ENCODE measurements around the gene SYNCRIP. TPM values are rescaled to one million over a fixed set of nuclear protein-coding genes. Genes with fewer than 3 reads are reported as not detected.

Gene SYNCRIP
- total and polyA plus RNA-seq, 2 of the 13 experiments (the other 11 are each of a cell fraction or from before 2014, with no cell fraction given) = 8.1 to 112 TPM

DNA sequence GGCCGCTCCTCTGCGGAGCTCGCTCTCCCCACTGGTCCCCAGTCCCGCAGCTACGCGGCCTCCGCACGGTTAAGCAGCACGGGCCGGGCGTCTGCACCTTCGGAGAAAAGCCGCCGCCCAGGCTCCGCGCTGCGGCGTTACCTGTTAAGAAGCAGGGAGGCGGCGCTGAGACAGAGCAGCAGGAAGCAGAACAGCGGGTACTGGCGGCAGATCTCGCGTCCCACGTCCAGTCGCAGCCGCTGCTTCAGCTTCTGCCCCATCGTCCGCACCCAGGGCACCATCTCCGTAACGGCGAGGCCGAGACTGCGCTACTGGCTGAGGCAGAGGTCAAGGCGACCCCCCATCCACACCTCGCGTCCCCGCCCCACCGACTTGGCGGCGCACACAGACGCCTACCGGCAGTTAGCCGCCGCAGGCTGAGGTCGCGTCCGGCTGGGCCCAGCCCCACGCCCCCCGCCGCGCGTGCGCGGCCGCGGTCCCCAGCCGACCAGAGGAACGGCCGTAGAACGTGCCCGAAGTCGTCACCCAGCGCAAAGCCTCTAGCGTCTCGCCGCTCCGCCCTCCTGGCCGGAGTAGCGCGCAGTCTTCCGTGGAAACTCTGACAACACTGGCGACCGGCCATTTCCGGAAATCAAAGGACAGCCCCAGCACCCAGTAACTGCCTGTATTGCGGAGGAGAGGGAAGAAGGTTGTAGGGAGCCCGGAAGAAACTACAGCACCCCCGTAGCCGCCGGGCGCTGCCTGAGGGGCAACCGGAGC lies 49.1 kb downstream of the SYNCRIP start, which contains the start of gene SNX14 (continued):
- TF ChIP-seq HDAC1 (CRISPR knock-in tag; IDR thresholded peaks at IDR 0.05) (peak; percentile 84), IRX3 (CRISPR knock-in tag; IDR thresholded peaks at IDR 0.05; ENCODE audit: borderline replicate concordance, low read depth) (peak; percentile 37; the same call in 1 of the 2 replicates), PHF5A (CRISPR knock-in tag; IDR thresholded peaks at IDR 0.05; ENCODE audit: low read depth, unreplicated experiment) (no peak), NFKB2 (CRISPR knock-in tag; IDR thresholded peaks at IDR 0.05; ENCODE audit: borderline replicate concordance) (peak; percentile 64; the same call in 1 of the 2 replicates), THAP11 (CRISPR knock-in tag; IDR thresholded peaks at IDR 0.05) (peak; percentile 95), ARNT2 (CRISPR knock-in tag; IDR thresholded peaks at IDR 0.05; ENCODE audit: low read depth) (peak; percentile 96), SMAD3 (CRISPR knock-in tag; IDR thresholded peaks at IDR 0.05) (peak; percentile 73; the same call in 1 of the 2 replicates), ZNF136 (CRISPR knock-in tag; IDR thresholded peaks at IDR 0.05; ENCODE audit: low read depth) (peak; percentile 68; the same call in 1 of the 2 replicates), NONO (IDR thresholded peaks at IDR 0.05) (no peak), NONO (CRISPR knock-in tag; conservative IDR thresholded peaks at IDR 0.05) (peak; percentile 65; the same call in 1 of the 2 replicates), ZMAT3 (CRISPR knock-in tag; conservative IDR thresholded peaks at IDR 0.05) (peak; percentile 67), ZNF713 (CRISPR knock-in tag; IDR thresholded peaks at IDR 0.05) (peak; percentile 30; the same call in 1 of the 2 replicates)
- TF ChIP-seq, protein P1, sequence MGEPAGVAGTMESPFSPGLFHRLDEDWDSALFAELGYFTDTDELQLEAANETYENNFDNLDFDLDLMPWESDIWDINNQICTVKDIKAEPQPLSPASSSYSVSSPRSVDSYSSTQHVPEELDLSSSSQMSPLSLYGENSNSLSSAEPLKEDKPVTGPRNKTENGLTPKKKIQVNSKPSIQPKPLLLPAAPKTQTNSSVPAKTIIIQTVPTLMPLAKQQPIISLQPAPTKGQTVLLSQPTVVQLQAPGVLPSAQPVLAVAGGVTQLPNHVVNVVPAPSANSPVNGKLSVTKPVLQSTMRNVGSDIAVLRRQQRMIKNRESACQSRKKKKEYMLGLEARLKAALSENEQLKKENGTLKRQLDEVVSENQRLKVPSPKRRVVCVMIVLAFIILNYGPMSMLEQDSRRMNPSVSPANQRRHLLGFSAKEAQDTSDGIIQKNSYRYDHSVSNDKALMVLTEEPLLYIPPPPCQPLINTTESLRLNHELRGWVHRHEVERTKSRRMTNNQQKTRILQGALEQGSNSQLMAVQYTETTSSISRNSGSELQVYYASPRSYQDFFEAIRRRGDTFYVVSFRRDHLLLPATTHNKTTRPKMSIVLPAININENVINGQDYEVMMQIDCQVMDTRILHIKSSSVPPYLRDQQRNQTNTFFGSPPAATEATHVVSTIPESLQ (CRISPR knock-in tag; conservative IDR thresholded peaks at IDR 0.05) = 0 out of 2 replicates have a peak, but pooled peaks have one; percentile 28
- TF ChIP-seq, protein P2, sequence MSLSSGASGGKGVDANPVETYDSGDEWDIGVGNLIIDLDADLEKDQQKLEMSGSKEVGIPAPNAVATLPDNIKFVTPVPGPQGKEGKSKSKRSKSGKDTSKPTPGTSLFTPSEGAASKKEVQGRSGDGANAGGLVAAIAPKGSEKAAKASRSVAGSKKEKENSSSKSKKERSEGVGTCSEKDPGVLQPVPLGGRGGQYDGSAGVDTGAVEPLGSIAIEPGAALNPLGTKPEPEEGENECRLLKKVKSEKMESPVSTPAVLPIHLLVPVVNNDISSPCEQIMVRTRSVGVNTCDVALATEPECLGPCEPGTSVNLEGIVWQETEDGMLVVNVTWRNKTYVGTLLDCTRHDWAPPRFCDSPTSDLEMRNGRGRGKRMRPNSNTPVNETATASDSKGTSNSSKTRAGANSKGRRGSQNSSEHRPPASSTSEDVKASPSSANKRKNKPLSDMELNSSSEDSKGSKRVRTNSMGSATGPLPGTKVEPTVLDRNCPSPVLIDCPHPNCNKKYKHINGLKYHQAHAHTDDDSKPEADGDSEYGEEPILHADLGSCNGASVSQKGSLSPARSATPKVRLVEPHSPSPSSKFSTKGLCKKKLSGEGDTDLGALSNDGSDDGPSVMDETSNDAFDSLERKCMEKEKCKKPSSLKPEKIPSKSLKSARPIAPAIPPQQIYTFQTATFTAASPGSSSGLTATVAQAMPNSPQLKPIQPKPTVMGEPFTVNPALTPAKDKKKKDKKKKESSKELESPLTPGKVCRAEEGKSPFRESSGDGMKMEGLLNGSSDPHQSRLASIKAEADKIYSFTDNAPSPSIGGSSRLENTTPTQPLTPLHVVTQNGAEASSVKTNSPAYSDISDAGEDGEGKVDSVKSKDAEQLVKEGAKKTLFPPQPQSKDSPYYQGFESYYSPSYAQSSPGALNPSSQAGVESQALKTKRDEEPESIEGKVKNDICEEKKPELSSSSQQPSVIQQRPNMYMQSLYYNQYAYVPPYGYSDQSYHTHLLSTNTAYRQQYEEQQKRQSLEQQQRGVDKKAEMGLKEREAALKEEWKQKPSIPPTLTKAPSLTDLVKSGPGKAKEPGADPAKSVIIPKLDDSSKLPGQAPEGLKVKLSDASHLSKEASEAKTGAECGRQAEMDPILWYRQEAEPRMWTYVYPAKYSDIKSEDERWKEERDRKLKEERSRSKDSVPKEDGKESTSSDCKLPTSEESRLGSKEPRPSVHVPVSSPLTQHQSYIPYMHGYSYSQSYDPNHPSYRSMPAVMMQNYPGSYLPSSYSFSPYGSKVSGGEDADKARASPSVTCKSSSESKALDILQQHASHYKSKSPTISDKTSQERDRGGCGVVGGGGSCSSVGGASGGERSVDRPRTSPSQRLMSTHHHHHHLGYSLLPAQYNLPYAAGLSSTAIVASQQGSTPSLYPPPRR (CRISPR knock-in tag; IDR thresholded peaks at IDR 0.05; ENCODE audit: borderline replicate concordance) = no peak
- TF ChIP-seq, protein P3, sequence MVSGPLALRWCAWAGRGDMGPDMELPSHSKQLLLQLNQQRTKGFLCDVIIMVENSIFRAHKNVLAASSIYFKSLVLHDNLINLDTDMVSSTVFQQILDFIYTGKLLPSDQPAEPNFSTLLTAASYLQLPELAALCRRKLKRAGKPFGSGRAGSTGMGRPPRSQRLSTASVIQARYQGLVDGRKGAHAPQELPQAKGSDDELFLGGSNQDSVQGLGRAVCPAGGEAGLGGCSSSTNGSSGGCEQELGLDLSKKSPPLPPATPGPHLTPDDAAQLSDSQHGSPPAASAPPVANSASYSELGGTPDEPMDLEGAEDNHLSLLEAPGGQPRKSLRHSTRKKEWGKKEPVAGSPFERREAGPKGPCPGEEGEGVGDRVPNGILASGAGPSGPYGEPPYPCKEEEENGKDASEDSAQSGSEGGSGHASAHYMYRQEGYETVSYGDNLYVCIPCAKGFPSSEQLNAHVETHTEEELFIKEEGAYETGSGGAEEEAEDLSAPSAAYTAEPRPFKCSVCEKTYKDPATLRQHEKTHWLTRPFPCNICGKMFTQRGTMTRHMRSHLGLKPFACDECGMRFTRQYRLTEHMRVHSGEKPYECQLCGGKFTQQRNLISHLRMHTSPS (CRISPR knock-in tag; IDR thresholded peaks at IDR 0.05; ENCODE audit: low read depth) = no peak; the same call in 1 of the 2 replicates
- TF ChIP-seq, protein P4, sequence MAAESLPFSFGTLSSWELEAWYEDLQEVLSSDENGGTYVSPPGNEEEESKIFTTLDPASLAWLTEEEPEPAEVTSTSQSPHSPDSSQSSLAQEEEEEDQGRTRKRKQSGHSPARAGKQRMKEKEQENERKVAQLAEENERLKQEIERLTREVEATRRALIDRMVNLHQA (CRISPR knock-in tag; IDR thresholded peaks at IDR 0.05) = no peak
- TF ChIP-seq, protein P5, sequence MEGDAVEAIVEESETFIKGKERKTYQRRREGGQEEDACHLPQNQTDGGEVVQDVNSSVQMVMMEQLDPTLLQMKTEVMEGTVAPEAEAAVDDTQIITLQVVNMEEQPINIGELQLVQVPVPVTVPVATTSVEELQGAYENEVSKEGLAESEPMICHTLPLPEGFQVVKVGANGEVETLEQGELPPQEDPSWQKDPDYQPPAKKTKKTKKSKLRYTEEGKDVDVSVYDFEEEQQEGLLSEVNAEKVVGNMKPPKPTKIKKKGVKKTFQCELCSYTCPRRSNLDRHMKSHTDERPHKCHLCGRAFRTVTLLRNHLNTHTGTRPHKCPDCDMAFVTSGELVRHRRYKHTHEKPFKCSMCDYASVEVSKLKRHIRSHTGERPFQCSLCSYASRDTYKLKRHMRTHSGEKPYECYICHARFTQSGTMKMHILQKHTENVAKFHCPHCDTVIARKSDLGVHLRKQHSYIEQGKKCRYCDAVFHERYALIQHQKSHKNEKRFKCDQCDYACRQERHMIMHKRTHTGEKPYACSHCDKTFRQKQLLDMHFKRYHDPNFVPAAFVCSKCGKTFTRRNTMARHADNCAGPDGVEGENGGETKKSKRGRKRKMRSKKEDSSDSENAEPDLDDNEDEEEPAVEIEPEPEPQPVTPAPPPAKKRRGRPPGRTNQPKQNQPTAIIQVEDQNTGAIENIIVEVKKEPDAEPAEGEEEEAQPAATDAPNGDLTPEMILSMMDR (CRISPR knock-in tag; IDR thresholded peaks at IDR 0.05) = peak; percentile 41

All from HepG2 (cell line).